ENCODE results near the gene GRIA1.

DNA sequence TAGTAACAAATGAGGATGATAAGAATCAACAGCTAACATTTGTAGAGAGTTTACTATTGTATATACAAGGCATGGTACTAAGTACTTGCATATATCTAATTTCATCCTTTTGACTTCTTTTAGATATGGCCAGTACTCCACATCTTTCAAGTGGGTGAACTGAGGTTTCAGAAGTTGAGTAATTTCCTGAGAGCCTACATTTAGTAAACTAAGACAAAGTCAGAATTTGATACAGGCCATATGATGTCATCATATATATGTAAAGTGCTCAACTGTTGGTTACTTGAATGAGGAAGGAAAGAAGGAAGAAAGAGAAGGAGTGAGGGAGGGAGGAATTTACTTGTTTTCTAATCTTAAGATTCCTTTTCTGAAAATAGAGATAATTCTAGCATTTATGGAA, 52.8 kb downstream of the GRIA1 start:
- TF ChIP-seq CTCF (IDR thresholded peaks at IDR 0.05) (no peak), POLR2AphosphoS5 (IDR thresholded peaks at IDR 0.05; ENCODE audit: low read depth, low read length) (no peak)
- TF ChIP-seq, protein P1, sequence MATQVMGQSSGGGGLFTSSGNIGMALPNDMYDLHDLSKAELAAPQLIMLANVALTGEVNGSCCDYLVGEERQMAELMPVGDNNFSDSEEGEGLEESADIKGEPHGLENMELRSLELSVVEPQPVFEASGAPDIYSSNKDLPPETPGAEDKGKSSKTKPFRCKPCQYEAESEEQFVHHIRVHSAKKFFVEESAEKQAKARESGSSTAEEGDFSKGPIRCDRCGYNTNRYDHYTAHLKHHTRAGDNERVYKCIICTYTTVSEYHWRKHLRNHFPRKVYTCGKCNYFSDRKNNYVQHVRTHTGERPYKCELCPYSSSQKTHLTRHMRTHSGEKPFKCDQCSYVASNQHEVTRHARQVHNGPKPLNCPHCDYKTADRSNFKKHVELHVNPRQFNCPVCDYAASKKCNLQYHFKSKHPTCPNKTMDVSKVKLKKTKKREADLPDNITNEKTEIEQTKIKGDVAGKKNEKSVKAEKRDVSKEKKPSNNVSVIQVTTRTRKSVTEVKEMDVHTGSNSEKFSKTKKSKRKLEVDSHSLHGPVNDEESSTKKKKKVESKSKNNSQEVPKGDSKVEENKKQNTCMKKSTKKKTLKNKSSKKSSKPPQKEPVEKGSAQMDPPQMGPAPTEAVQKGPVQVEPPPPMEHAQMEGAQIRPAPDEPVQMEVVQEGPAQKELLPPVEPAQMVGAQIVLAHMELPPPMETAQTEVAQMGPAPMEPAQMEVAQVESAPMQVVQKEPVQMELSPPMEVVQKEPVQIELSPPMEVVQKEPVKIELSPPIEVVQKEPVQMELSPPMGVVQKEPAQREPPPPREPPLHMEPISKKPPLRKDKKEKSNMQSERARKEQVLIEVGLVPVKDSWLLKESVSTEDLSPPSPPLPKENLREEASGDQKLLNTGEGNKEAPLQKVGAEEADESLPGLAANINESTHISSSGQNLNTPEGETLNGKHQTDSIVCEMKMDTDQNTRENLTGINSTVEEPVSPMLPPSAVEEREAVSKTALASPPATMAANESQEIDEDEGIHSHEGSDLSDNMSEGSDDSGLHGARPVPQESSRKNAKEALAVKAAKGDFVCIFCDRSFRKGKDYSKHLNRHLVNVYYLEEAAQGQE (IDR thresholded peaks at IDR 0.05; ENCODE audit: insufficient read depth in 1 of 2, low read depth in 2 of 2, low read length in 1 of 2) = no peak
